ENCODE results near the gene RALGPS1. TPM values are rescaled to one million over a fixed set of nuclear protein-coding genes. Genes with fewer than 3 reads are reported as not detected.
A peak's percentile ranks its signal among the peaks of the same experiment; 100 is the strongest.

RALGPS1 gene
- total and polyA plus RNA-seq, 5 donors from 2014 or later, result 1.8 to 10.3 (median 3.3) TPM

DNA sequence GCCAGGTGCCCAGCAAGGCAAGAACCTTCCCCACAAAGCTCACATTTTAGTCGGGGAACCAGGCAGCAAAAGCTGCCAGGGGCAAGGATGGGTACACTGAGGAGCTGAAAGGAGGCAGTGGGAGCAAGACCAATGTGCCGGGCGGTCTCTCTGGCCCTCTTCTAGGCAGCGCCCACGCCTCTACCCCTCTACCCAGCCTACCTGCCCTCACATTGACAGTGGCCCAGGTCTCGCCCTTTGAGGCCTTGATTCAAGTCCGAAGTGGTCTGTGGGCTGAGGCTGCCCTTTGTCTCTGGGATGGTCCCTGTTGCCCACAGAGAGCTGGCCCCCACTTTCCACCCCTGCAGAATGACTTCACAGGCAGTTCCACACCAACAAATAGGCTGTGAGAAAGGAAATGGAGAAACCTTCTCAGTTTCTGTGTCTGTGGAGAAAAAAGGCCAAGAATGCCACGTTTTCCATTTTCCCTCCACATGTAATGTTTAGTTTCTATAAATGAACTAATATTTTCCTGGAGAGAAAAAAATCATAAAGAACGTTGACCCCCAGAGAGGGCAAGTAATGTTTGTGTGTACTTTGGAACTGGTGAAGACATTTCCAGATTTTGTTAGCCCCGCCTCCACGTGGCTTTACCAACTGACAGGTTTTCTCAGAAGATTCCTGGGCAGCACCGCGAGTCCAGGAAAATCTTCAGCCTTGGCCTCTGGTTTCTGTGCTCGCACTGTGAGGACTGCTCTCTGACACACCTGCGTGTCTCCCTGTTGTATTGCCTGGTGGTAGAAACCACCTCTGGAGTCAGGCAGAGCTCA, 265.3 kb downstream of the RALGPS1 start:
- ATAC-seq (ENCODE audit: low read depth in 2 of 2), result no peak
- peaks cover 0 to 2% (median 0%) of the 10 kb centered on the region in 4 donors for H3K4me1 Mint-ChIP-seq
- Histone ChIP-seq H3K27me3 (ENCODE audit: control insufficient read depth, insufficient read depth, low read length) (no peaks in the 10 kb centered on the region), H3K36me3 (ENCODE audit: control insufficient read depth, insufficient read depth, low read length) (no peaks in the 10 kb centered on the region), H3K9me3 (ENCODE audit: control insufficient read depth in 2 of 2, low read length in 2 of 2) (no peaks in the 10 kb centered on the region), H3K4me3 (ENCODE audit: low read depth, low read length) (no peak overlapping the region), H3K4me1 (ENCODE audit: control insufficient read depth, insufficient read depth, low read length, poor library complexity, severe bottlenecking) (no peaks in the 10 kb centered on the region), H3K27ac (ENCODE audit: insufficient read depth, low read length, poor library complexity, severe bottlenecking) (no peak overlapping the region)
- peaks cover 16% of the 10 kb centered on the region for H3K36me3 Mint-ChIP-seq
- no peaks in the 10 kb centered on the region for H3K27me3 Mint-ChIP-seq
- DNase-seq, result no peak
- H3K27ac Mint-ChIP-seq, result no peak overlapping the region
- H3K4me3 Mint-ChIP-seq, result no peak overlapping the region
- no peaks in the 10 kb centered on the region for H3K9me3 Mint-ChIP-seq

DNA sequence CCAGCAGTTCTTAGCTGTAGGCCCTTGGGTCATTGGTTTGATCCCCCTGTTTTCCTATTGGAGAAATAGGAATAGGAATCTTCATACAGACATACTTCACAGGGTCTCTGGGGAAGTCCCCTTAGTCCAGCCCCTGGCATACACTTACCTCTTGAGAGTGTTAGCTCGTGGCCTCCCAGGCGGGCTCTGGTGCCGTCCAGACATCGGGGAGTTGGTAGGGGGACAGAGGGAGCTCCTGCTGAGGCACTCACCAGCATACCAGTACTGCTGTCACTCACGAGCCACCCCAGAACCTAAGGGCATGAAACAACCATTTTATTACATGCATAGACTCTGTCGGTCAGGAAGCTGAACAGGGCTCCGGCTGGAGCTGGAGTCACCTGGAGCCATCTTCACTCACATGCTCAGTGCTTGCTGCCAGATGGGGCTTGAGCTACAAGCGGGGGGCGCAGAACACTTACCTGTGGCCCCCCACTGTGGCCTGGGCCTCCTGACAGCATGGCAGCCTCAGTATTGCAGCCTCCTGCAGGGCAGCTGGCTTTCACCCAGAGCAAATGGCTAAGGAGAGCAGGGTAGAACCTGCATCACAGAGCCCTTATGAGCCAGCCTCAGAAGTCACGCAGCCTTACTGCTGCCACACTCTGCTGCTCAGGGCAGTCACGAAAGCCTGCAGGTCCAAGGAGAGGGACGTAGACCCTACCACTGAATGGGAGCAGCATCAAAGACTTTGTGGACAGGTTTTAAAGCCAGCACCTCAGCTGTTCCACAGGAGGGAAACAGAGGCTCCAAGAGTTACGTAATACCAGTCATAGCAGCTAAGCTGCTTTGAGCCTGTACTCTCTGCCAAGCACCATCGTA, 266.1 kb downstream of the RALGPS1 start:
- peaks cover 0 to 2% (median 0%) of the 10 kb centered on the region in 4 donors for H3K4me1 Mint-ChIP-seq
- H3K27ac ChIP-seq (ENCODE audit: insufficient read depth, low read length, poor library complexity, severe bottlenecking), result no peak overlapping the region

DNA sequence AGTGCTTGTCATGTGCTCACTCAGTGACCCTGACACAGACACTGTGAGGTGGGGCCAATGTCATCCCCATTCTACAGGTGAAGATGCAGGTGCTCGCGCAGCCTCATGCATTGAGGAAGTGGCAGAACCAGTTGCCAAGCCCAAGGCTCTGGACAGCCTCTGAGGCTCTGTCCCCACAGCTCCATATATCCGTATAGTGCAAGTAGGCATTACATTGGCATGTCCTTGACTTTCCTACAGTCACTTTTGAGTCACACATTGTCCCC, 266.7 kb downstream of the RALGPS1 start:
- H3K4me1 Mint-ChIP-seq, result peaks cover 0 to 2% (median 0%) of the 10 kb centered on the region in 4 donors
- DNase-seq, result no peak
- H3K27ac Mint-ChIP-seq, result no peak overlapping the region
- H3K9me3 ChIP-seq (ENCODE audit: control insufficient read depth in 2 of 2, low read length in 2 of 2), result no peaks in the 10 kb centered on the region
- H3K36me3 ChIP-seq (ENCODE audit: control insufficient read depth, insufficient read depth, low read length), result no peaks in the 10 kb centered on the region
- no peak overlapping the region for H3K4me3 Mint-ChIP-seq
- no peak overlapping the region for H3K27ac ChIP-seq (ENCODE audit: insufficient read depth, low read length, poor library complexity, severe bottlenecking)
- no peak for ATAC-seq (ENCODE audit: low read depth in 2 of 2)
- H3K27me3 Mint-ChIP-seq, result no peaks in the 10 kb centered on the region
- peaks cover 19% of the 10 kb centered on the region for H3K36me3 Mint-ChIP-seq
- no peaks in the 10 kb centered on the region for H3K4me1 ChIP-seq (ENCODE audit: control insufficient read depth, insufficient read depth, low read length, poor library complexity, severe bottlenecking)
- no peaks in the 10 kb centered on the region for H3K27me3 ChIP-seq (ENCODE audit: control insufficient read depth, insufficient read depth, low read length)
- H3K9me3 Mint-ChIP-seq, result no peaks in the 10 kb centered on the region
- H3K4me3 ChIP-seq (ENCODE audit: low read depth, low read length), result no peak overlapping the region

More for the DNA sequence above, 266.1 kb downstream of the RALGPS1 start:
- H3K27ac Mint-ChIP-seq, result no peak overlapping the region
- ATAC-seq (ENCODE audit: low read depth in 2 of 2), result no peak
- Histone ChIP-seq H3K27me3 (ENCODE audit: control insufficient read depth, insufficient read depth, low read length) (no peaks in the 10 kb centered on the region), H3K9me3 (ENCODE audit: control insufficient read depth in 2 of 2, low read length in 2 of 2) (no peaks in the 10 kb centered on the region), H3K4me3 (ENCODE audit: low read depth, low read length) (no peak overlapping the region), H3K4me1 (ENCODE audit: control insufficient read depth, insufficient read depth, low read length, poor library complexity, severe bottlenecking) (no peaks in the 10 kb centered on the region), H3K36me3 (ENCODE audit: control insufficient read depth, insufficient read depth, low read length) (no peaks in the 10 kb centered on the region)
- H3K27me3 Mint-ChIP-seq, result no peaks in the 10 kb centered on the region
- no peak for DNase-seq
- H3K36me3 Mint-ChIP-seq, result peaks cover 19% of the 10 kb centered on the region
- H3K4me3 Mint-ChIP-seq, result no peak overlapping the region
- no peaks in the 10 kb centered on the region for H3K9me3 Mint-ChIP-seq

DNA sequence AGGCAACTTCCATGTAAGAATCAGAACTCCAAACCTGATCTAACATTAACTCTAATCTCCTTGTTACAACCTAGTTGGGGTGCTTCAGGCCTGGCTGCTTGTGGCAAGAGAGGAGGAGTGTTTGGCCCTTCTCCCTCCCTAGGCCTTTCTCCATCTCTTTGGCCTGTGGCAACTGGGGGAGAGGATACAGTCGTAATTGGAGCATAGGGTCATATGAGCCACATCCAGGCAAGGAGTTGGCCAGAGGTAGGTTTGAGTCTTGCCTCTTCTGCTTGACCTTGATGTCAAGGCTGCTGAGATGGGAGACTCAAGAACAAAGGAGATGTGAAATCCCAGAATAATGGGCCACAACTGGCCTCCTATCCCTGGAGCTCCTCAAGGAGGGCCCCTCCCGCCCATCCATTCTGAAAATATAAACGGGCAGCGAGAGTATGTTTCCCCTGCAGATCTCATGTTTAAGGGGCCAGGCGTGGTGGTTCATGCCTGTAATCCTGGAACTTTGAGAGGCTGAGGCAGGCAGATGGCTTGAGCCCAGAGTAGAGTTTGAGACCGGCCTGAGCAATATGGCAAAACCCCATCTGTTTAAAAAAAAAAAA, 267.1 kb downstream of the RALGPS1 start:
- no peak for DNase-seq
- Mint-ChIP-seq H3K4me3 (no peak overlapping the region), H3K9me3 (no peaks in the 10 kb centered on the region), H3K27me3 (no peaks in the 10 kb centered on the region), H3K4me1 (peaks cover 0 to 2% (median 0%) of the 10 kb centered on the region in 4 donors), H3K36me3 (peaks cover 21% of the 10 kb centered on the region), H3K27ac (no peak overlapping the region)
- no peaks in the 10 kb centered on the region for H3K36me3 ChIP-seq (ENCODE audit: control insufficient read depth, insufficient read depth, low read length)
- no peak for ATAC-seq (ENCODE audit: low read depth in 2 of 2)
- no peak overlapping the region for H3K27ac ChIP-seq (ENCODE audit: insufficient read depth, low read length, poor library complexity, severe bottlenecking)
- no peaks in the 10 kb centered on the region for H3K4me1 ChIP-seq (ENCODE audit: control insufficient read depth, insufficient read depth, low read length, poor library complexity, severe bottlenecking)
- H3K4me3 ChIP-seq (ENCODE audit: low read depth, low read length), result no peak overlapping the region
- H3K27me3 ChIP-seq (ENCODE audit: control insufficient read depth, insufficient read depth, low read length), result no peaks in the 10 kb centered on the region
- H3K9me3 ChIP-seq (ENCODE audit: control insufficient read depth in 2 of 2, low read length in 2 of 2), result no peaks in the 10 kb centered on the region

DNA sequence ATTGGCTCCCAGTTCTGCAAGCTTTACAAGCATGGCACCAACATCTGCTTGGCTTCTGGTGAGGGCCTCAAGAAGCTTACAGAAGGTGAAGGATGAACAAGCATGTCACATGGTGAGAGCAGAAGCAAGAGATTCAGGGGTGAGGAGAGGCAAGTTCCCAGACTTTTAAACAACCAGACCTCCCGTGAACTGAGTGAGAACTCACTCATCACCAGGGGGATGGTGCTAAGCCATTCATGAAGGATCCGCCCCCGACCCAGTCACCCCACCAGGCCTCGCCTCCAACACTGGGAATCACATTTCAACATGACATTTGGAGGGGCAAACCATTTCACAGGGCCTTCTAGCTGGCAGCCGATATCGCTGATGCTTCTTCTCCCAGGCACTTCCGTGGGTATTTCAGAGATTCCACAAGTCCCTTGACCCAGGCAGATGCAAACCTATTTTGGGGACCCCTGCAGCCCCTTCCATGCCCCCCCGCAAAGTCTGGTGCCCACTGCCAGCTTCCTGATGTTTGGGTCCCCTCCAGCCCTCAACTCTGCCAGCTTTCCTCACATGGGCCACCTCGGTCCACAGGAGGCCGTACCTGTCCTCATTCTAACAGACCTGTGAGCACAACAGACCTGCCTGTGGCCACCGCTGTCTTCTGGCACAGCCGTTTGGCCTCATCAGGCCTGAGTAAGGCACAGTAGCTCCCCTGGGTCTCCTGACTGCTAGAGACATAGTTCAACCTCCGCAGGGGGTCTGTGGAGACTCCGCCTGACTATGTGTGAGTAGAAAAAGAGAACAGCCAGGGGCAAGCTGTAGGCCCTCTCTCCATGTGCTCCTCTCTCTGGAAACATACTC, 268.5 kb downstream of the RALGPS1 start:
- H3K36me3 Mint-ChIP-seq, result peaks cover 20% of the 10 kb centered on the region
- H3K9me3 Mint-ChIP-seq, result no peaks in the 10 kb centered on the region
- ATAC-seq (ENCODE audit: low read depth in 2 of 2) (no peak), DNase-seq (no peak)
- no peak overlapping the region for H3K4me3 Mint-ChIP-seq
- Histone ChIP-seq H3K27ac (ENCODE audit: insufficient read depth, low read length, poor library complexity, severe bottlenecking) (no peak overlapping the region), H3K36me3 (ENCODE audit: control insufficient read depth, insufficient read depth, low read length) (no peaks in the 10 kb centered on the region), H3K4me1 (ENCODE audit: control insufficient read depth, insufficient read depth, low read length, poor library complexity, severe bottlenecking) (no peaks in the 10 kb centered on the region), H3K27me3 (ENCODE audit: control insufficient read depth, insufficient read depth, low read length) (no peaks in the 10 kb centered on the region), H3K4me3 (ENCODE audit: low read depth, low read length) (no peak overlapping the region), H3K9me3 (ENCODE audit: control insufficient read depth in 2 of 2, low read length in 2 of 2) (no peaks in the 10 kb centered on the region)
- H3K27me3 Mint-ChIP-seq, result no peaks in the 10 kb centered on the region
- H3K4me1 Mint-ChIP-seq, result peaks cover 0 to 2% (median 0%) of the 10 kb centered on the region in 4 donors
- peak overlapping the region in 1 of 3 donors; percentile 61 for H3K27ac Mint-ChIP-seq

DNA sequence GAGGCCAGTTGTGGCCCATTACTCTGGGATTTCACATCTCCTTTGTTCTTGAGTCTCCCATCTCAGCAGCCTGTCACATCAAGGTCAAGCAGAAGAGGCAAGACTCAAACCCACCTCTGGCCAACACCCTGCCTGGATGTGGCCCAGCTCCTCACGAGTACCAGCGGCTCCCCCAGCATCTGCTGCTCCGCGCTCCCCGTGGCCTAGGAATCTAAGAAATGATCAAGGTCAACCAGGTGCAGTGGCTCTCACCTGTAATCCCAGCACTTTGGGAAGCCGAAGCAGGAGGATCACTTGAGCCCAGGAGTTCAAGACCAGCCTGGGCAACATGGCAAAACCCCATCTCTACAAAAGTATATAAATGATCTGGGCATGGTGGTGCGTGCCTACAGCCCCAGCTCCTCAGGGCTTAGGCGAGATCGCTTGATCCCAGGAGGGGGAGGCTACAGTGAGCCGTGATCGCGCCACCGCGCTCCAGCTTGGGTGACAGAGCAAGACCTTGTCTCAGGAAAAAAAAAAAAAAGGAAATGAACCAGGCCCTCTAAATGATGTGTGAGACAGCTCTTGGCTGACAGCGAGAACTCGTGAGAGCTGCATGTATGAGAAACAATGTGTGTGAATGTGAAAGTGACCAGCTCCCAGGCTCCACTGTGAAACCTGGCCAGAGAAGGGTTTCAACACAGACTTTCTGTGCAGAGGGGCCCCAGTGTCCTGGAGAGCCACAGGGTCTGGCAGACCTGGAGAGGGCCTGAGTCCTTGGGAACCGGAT, 269.4 kb downstream of the RALGPS1 start:
- Histone ChIP-seq H3K27me3 (ENCODE audit: control insufficient read depth, insufficient read depth, low read length) (no peaks in the 10 kb centered on the region), H3K4me1 (ENCODE audit: control insufficient read depth, insufficient read depth, low read length, poor library complexity, severe bottlenecking) (no peaks in the 10 kb centered on the region), H3K36me3 (ENCODE audit: control insufficient read depth, insufficient read depth, low read length) (no peaks in the 10 kb centered on the region), H3K27ac (ENCODE audit: insufficient read depth, low read length, poor library complexity, severe bottlenecking) (no peak overlapping the region), H3K9me3 (ENCODE audit: control insufficient read depth in 2 of 2, low read length in 2 of 2) (no peaks in the 10 kb centered on the region), H3K4me3 (ENCODE audit: low read depth, low read length) (no peak overlapping the region)
- Mint-ChIP-seq H3K9me3 (no peaks in the 10 kb centered on the region), H3K27ac (peak overlapping the region in 1 of 3 donors; percentile 61), H3K4me1 (peaks cover 0 to 2% (median 0%) of the 10 kb centered on the region in 4 donors), H3K27me3 (no peaks in the 10 kb centered on the region), H3K4me3 (no peak overlapping the region), H3K36me3 (peaks cover 20% of the 10 kb centered on the region)
- DNase-seq, result no peak
- ATAC-seq (ENCODE audit: low read depth in 2 of 2), result no peak

DNA sequence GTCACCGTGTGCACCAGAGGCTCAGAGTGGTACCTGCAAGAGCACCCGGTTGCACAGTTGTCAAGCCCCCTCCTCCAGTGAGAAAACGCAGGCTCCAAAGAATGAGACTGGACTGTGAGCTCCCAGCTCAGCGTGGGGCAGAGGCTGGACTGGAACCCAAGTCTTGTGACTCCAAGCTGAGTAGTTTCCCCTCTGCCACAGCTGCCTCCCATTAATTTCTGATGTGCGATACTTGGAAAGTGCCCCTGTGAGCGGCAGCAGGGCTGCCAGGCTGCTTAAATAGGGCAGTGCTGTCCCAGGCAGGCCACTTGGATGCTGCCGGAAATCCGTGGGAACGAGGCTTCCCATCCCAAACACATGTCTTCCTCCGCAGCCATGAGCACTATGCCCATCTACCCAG, 270.1 kb downstream of the RALGPS1 start:
- Mint-ChIP-seq H3K4me3 (no peak overlapping the region), H3K27me3 (no peaks in the 10 kb centered on the region), H3K9me3 (no peaks in the 10 kb centered on the region), H3K36me3 (peaks cover 20% of the 10 kb centered on the region), H3K27ac (no peak overlapping the region), H3K4me1 (peaks cover 0 to 2% (median 0%) of the 10 kb centered on the region in 4 donors)
- no peak overlapping the region for H3K27ac ChIP-seq (ENCODE audit: insufficient read depth, low read length, poor library complexity, severe bottlenecking)
- DNase-seq, result no peak
- no peak overlapping the region for H3K4me3 ChIP-seq (ENCODE audit: low read depth, low read length)
- ATAC-seq (ENCODE audit: low read depth in 2 of 2), result no peak
- no peaks in the 10 kb centered on the region for H3K36me3 ChIP-seq (ENCODE audit: control insufficient read depth, insufficient read depth, low read length)
- H3K27me3 ChIP-seq (ENCODE audit: control insufficient read depth, insufficient read depth, low read length), result no peaks in the 10 kb centered on the region
- H3K4me1 ChIP-seq (ENCODE audit: control insufficient read depth, insufficient read depth, low read length, poor library complexity, severe bottlenecking), result no peaks in the 10 kb centered on the region
- no peaks in the 10 kb centered on the region for H3K9me3 ChIP-seq (ENCODE audit: control insufficient read depth in 2 of 2, low read length in 2 of 2)

Measured in CD4-positive, CD25-positive, alpha-beta regulatory T cell (primary cell).